T47D (cell line): ENCODE measurements around the gene DGCR6L.
"Not testable (repeated sequence)": the region's sequence is repeated elsewhere in the genome, so short reads cannot be mapped to it uniquely, and the experiment has no call there.

ENCODE experiments used
- DNase-seq, 2 experiments: peaks; one replicate each; pipeline versions ENCODE4 v3.0.0 to v3.0.0-alpha.2; 2011 to 2012; ENCODE audit warnings: low read depth in 1 of 2, low spot score in 1 of 2
- JUND ChIP-seq: IDR thresholded peaks from 2 replicates; pipeline ENCODE4 v1.6.1; 2012; ENCODE audit warnings: low read depth
- in situ Hi-C: cut with HindIII; loops from 2 replicates; pipeline ENCODE4 v1.10.0; 2016; ENCODE audit warnings: low sequenced_read_pairs, low pct_unique_long_range_greater_than_20kb

Gene DGCR6L

DNA sequence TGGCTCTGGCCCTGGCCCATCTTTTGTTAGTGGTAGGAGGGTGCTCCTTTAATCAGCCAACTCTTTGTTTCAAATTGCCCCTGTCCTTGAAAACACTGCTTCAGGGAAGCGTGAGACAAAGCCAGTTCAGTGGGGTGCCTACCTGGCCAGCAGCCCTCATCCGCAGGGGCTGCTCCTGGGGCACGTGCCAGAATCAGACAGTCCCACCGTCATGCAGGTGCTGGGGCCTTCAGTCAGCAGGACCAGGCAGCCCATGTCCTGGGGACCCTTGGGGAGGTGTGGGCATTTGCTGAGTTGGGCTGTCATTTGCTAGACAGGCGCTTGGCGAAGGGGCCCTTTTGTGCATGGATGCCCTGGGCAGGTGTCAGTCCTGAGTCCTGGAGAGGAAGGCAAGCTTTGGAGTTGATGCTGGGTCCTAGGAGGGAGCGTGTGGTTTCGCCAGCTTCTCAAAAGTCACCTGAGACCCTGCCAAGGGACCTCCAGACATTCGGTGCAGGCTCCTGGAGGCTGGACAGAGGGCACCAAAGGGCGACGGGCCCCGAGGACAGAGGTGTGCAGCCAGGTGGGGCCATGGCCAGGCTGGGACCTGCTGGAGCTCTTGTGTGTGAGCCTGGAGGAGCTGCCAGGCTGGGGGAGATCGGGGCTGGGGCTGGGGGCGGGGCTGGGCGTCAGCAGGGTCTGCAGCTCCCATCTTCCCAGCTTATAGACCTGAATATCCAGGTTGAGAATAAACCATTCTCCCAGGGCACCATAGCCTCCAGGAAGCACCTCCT, 36.8 kb downstream of the DGCR6L start:
- in situ Hi-C loops, result no loop called here
- no peak for TF ChIP-seq JUND
- DNase-seq, result no peak

DNA sequence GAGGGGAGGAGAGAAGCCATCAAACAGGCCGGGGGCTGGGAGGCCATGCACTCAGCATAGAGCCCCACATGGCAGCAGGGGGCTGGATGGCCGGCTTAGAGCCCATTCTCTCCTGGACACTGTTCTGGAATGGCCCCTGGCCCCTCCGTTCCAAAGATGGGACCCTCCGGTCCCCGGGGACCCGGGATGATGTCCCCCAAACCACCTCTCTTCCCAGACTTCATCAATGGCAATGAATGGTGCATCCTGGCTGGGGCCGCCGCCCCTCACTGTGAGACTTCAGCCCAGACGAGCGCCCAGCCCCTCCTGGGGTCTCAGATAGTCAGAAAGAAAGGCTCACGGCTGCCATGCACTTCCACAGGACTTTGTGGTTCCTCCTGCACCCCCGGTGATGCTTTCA, 38.0 kb downstream of the DGCR6L start:
- no peak for TF ChIP-seq JUND
- no peak for DNase-seq
- in situ Hi-C loops, result no loop called here

DNA sequence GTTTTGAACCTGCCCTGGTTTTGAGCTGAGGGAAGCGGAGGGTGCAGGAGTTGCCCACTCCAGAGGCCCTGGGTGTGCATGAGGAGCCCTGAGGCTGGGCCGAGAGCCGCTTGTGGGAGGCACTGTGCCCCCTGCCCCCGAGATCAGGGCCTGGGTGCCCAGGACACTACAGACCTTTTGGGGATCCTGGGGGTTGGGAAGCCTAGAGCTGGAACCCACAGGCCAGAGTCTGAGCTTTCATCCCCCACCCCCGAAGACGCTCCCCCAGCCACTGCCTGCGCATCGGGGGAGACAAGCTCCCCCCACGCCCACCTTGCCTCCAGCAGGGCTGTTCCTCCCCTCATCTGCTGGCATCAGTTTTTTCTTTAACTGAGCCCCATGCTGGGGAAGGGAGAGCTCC, 38.4 kb downstream of the DGCR6L start:
- in situ Hi-C loops, DNase-seq: not testable (repeated sequence)

DNA sequence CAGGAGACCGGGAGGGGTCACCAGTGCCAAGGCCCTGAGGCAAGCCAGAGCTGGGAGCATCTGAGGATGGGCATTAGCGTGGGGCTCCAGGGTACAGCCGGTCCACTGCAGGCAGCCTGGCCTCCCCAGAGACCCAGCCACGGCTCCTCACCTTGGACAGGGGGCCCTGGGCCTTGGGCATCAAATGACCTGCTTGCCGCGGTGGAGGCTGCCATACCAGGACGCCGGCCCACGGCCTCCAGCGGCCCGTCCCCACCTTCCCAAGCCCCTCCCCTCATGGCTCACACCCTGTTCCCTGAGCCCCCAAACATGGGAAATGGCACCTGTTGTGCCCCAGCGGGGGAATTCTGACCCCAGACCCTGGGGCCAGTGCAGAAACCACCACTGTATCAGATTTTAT, 39.0 kb downstream of the DGCR6L start:
- no peak for TF ChIP-seq JUND
- no peak for DNase-seq
- in situ Hi-C loops, result no loop called here

DNA sequence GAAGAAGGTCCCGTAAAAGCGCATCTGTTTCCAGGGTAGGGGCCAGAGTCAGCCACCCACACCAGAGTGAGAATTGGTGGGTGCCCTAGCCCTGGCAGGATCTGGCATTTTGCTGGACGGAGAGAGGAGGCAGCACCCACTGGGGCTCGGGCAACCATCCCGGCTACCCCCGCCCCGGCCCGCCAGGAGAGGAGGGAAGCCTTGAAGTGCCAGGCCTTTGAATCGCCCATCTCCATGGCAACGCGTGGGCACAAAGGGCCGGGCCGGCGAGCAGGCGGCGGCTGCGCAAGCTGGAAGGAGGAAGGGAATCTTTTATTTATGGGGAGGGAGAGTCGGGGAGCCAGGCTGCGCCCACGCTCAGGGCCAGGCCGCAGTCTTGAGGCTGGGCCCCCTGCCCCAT, 39.7 kb downstream of the DGCR6L start:
- DNase-seq, in situ Hi-C loops: not testable (repeated sequence)

DNA sequence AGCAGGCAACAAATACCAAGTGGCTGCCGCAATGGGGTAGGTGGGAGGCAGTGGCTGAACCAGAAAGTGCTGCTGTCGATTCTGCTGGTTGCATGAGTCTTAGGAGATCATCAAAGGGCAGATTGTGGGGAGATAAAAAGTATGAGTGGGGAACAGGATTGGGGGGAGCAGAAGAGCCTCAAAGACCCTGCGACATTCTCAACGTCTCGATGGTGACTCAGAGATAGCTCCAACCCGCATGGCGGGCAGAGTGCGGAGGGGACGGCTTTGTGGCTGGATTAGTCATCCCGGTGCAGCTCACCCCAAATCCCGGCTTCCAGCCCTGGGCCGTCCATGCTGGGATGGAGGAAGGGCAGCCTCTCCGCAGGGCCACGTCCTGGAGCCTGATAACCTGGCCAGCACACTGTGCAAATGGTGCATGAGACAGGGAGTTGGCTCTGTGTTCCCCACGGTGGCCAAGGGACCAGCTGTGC, 40.2 kb downstream of the DGCR6L start:
- no peak for TF ChIP-seq JUND
- no peak for DNase-seq
- in situ Hi-C loops, result no loop called here

DNA sequence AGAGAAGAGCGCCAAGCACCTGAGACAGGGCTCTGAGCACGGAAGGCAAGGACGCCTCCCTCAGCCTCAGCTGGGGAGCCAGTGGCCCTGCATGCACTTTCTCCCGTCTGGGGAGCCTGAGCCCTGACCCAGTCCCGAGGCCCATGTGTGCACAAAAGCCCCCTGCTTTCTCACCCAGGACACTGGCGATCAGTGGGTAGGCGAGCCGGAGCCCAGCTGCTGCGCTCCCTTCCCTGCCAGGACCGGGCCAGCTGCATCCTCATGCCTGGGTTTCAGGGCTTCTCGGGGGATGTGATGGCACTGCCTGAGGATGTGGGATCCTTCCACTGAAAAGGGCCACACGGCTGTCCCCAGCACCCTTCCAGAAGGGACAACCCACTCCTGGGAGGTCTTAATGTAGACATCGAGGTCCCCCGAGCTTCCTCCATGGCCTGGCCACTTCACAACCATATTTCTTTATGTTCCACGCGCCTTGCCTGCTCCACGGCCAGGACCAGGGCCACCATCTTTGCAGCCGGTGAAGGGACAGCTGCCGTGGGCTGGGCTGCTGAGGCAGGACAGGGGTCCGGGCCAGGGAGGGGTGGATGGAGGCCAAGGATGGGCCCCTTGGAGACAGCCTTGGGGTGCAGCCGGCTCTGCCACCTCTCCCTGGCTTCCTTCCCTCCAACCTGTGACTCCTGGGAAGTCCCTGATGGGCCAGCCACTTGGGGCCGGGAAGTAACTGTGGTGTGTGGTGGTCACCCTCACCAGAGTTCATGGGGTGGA, 41.0 kb downstream of the DGCR6L start:
- in situ Hi-C loops, DNase-seq: not testable (repeated sequence)

DNA sequence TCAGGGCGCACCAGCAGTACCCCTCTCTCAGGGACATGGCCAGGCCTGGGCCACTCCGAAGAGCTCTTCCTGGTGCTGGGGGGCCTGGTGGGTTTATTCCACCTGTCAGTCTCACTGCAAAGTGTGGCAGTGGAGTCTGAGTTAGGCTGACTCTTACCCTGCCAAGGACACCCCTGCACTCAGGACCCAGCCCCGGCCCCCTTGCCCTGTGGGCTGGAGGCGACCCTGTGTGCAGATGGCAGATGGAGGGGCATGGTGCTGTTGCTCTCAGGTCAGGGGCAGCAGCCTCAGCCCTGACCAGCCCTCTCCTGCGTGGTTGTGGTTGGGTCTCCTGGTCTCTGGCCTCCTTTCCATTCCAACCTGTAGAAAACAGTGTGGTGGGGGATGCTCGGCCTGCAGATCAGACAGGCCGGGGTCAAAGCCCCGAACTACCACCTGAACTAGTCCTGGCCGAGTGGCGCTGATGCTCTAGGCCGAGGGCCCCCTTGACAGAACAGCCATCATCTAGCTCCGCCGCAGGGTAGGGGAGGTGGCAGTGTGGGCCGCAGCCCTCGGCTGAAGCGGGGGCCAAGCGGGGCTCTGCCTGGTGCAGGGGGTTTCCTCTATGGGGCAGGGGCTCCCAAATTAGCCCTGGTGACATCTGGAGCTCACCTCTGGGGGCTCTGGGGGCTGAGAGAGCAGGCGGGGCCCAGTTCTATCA, 41.8 kb downstream of the DGCR6L start:
- in situ Hi-C loops, DNase-seq: not testable (repeated sequence)

DNA sequence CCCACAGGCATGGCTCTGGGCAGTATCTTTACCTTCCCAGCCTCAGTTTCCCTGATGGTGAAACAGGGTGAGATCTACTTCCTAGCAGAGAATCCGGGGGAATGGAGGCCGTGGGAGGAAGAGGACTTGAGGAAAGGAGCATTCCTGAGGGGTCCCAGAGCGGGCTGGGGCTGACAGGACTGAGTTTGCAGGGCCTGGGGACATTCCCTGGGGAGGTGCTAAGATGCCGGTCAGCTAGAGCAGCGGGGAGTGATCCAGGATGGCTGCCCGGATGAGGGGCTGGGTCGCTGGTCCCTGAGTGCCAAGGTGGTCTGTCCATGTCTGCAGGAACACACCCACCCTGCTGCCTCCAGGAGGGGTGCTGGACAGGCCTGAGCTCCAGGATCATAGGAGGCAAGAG, 43.4 kb downstream of the DGCR6L start:
- no peak for DNase-seq
- TF ChIP-seq JUND, result no peak
- in situ Hi-C loops, result no loop called here

DNA sequence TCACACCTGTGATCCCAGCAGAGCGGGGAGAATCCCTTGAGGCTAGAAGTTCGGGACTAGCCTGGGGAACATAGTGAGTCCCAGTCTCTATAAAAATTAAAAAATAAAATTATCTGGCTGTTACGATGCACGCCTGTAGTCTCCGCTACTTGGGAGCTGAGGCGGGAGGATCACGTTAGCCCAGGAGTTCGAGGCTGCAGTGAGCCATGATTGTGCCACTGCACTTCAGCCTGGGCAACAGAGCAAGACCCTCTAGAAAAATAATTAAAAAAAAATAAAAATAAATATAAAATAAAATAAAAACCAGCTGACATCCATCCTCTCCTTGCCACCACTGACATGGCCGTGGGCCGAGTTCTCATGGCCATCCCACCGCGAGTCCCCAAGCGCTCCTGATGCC, 44.0 kb downstream of the DGCR6L start:
- in situ Hi-C loops, result no loop called here
- no peak for TF ChIP-seq JUND

DNA sequence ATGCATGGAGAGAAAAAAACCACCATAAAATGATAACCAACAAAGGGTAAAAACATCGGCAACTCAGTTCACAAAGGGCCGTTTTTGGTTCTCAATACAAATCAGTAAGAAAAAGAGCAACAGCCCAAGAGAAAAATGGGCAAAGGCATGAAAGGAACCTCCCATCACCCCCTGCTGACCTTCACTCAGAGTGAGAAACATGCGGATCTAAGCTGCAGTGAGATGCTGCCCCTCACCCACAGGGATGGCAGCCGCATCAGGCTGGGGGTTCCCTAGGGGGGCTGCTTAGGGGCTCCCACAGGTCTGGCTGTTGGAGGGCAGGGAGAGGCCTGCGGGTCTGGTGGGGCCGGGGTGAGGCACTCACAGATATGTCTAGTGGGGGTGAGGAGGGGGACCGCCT, 44.5 kb downstream of the DGCR6L start:
- in situ Hi-C loops, DNase-seq: not testable (repeated sequence)

More for the DNA sequence above, 44.0 kb downstream of the DGCR6L start:
- DNase-seq, result no peak

DNA sequence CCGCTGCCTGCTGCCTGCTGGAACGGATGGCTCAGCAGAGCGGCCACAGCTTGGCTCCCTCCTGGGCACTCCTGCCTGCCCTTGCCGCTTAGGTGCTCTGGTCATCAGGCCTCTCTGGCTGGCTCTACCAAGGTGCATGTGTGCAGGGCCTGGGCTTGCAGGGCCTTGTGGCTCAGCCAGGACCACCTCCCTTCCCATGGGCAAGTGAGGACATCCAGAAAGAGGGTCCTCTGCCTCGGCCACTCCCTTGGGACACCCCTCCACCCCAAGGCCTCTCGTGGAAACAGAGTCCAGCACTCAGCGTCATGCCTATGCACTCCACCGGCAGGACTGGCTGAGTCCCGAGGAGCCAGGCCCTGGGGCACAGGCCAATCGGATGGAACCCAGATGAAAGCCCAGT, 45.5 kb downstream of the DGCR6L start:
- in situ Hi-C loops, DNase-seq: not testable (repeated sequence)

DNA sequence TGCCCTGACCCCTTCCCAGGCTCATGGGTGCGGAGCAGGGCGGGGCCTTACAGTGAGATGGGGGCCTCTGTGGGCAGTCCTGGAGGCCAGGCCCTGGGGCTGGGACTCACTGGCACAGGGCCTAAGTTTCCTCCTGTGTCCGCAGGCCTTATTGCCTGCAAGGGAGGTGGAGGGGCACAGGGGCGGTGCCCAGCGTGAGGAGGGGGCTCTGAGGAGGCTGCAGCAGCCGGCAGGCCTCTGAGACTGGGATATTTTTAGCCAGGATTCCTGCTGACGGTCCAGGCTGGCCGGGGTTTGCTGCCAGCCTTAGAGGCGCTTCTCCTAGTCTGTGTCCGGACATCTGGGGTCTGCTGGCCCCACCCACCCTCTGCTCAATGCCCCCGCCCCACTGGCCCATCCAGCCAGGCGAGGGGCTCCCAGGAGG, 46.1 kb downstream of the DGCR6L start:
- DNase-seq, result no peak

More for the DNA sequence above, 46.1 kb downstream of the DGCR6L start:
- no peak for TF ChIP-seq JUND
- in situ Hi-C loops, result no loop called here
